ENCODE data around the gene UNC5C.

Gene UNC5C

GRCh38 chr4:95272797-95273196, 276.0 kb downstream of the UNC5C start:
- no peaks in the 10 kb centered on the region for H3K36me3 ChIP-seq (ENCODE audit: control insufficient read depth in 2 of 2, insufficient read depth in 1 of 2, low read length in 2 of 2)
- TF ChIP-seq ZNF248 (tag by site-specific recombination; IDR thresholded peaks at IDR 0.05) (no peak), GLI4 (tag by site-specific recombination; IDR thresholded peaks at IDR 0.05) (no peak), ZNF350 (tag by site-specific recombination; IDR thresholded peaks at IDR 0.05) (no peak), ZNF660 (tag by site-specific recombination; IDR thresholded peaks at IDR 0.05) (no peak), ZNF280D (tag by site-specific recombination; IDR thresholded peaks at IDR 0.05) (no peak), HOXA7 (CRISPR knock-in tag; IDR thresholded peaks at IDR 0.05; ENCODE audit: borderline replicate concordance) (no peak), MZF1 (tag by site-specific recombination; IDR thresholded peaks at IDR 0.05; ENCODE audit: borderline replicate concordance) (no peak), ZNF654 (tag by site-specific recombination; IDR thresholded peaks at IDR 0.05; ENCODE audit: low read depth) (no peak), PBX3 (CRISPR knock-in tag; IDR thresholded peaks at IDR 0.05) (no peak), ZNF221 (tag by site-specific recombination; IDR thresholded peaks at IDR 0.05; ENCODE audit: borderline replicate concordance) (no peak), TCF7L2 (IDR thresholded peaks at IDR 0.05; ENCODE audit: borderline replicate concordance, low read depth, low read length) (no peak), ZNF146 (tag by site-specific recombination; IDR thresholded peaks at IDR 0.05) (no peak), ZNF362 (tag by site-specific recombination; IDR thresholded peaks at IDR 0.05) (no peak), ZNF174 (tag by site-specific recombination; IDR thresholded peaks at IDR 0.05) (no peak), ZNF501 (tag by site-specific recombination; IDR thresholded peaks at IDR 0.05) (no peak), ZNF114 (tag by site-specific recombination; IDR thresholded peaks at IDR 0.05) (no peak), ZBTB17 (tag by site-specific recombination; IDR thresholded peaks at IDR 0.05) (no peak), REPIN1 (tag by site-specific recombination; IDR thresholded peaks at IDR 0.05; ENCODE audit: low read depth) (no peak)
- ChIA-PET CTCF (interaction anchor here (0.7 kb wide), 1 partner anchor 372 kb away, joined by 3 read pairs; no protein-coding TSS in a partner anchor), POLR2A (no interaction called here)
- no peaks in the 10 kb centered on the region for H3K9me3 ChIP-seq (ENCODE audit: control insufficient read depth, insufficient read depth, low read depth, low read length)
- no peak overlapping the region for H3K27ac ChIP-seq (ENCODE audit: extremely low read depth, low read depth, low read length)
- peaks cover 2% of the 10 kb centered on the region; the same call in 1 of the 2 replicates for H3K4me1 ChIP-seq (ENCODE audit: control insufficient read depth, insufficient read depth, low read length)
- no peak overlapping the region for H3K4me3 ChIP-seq (ENCODE audit: low read depth, low read length)

GRCh38 chr4:95272036-95272435, 276.7 kb downstream of the UNC5C start:
- Histone ChIP-seq H3K36me3 (ENCODE audit: control insufficient read depth in 2 of 2, insufficient read depth in 1 of 2, low read length in 2 of 2) (no peaks in the 10 kb centered on the region), H3K27ac (ENCODE audit: extremely low read depth, low read depth, low read length) (no peak overlapping the region), H3K9me3 (ENCODE audit: control insufficient read depth, insufficient read depth, low read depth, low read length) (no peaks in the 10 kb centered on the region), H3K4me1 (ENCODE audit: control insufficient read depth, insufficient read depth, low read length) (peaks cover 2% of the 10 kb centered on the region; the same call in 1 of the 2 replicates), H3K4me3 (ENCODE audit: low read depth, low read length) (no peak overlapping the region)
- CTCF ChIA-PET, result interaction anchor here (0.7 kb wide), 1 partner anchor 373 kb away, joined by 3 read pairs; no protein-coding TSS in a partner anchor
- TF ChIP-seq ZNF555 (tag by site-specific recombination; conservative IDR thresholded peaks at IDR 0.05) (no peak), PBX3 (CRISPR knock-in tag; IDR thresholded peaks at IDR 0.05) (no peak), ZNF416 (tag by site-specific recombination; IDR thresholded peaks at IDR 0.05) (no peak), ZNF311 (tag by site-specific recombination; IDR thresholded peaks at IDR 0.05; ENCODE audit: borderline replicate concordance) (no peak), ZNF549 (tag by site-specific recombination; IDR thresholded peaks at IDR 0.05) (no peak)
- POLR2A ChIA-PET, result no interaction called here

Measured in HEK293 (cell line).